GM12891 (cell line): ENCODE results near the gene RASGRP3.
"Not testable (repeated sequence)": the region's sequence is repeated elsewhere in the genome, so short reads cannot be mapped to it uniquely, and the experiment has no call there.

ENCODE experiments used
- DNase-seq: peaks from one replicate; pipeline ENCODE4 v3.0.0; 2011; ENCODE audit warnings: low spot score; ENCODE audit not compliant: insufficient read length
- FAIRE-seq: peaks from 2 replicates; lab custom pipeline; 2011; peaks lifted over from hg19 to GRCh38; lab: Jason Lieb, UNC
- PAX5 ChIP-seq: IDR thresholded peaks from 2 replicates; pipeline ENCODE4 v1.6.1; 2011; ENCODE audit warnings: low read length, moderate library complexity, mild to moderate bottlenecking; ENCODE audit not compliant: insufficient read depth, severe bottlenecking
- POLR2A ChIP-seq: IDR thresholded peaks from 2 replicates; pipeline ENCODE4 v1.6.1; 2011; ENCODE audit warnings: low read depth, low read length, control low read depth
- POLR2AphosphoS5 ChIP-seq: IDR thresholded peaks from 2 replicates; pipeline ENCODE4 v1.6.1; 2011; ENCODE audit warnings: low read depth, low read length, control low read depth
- POU2F2 ChIP-seq: IDR thresholded peaks from 2 replicates; pipeline ENCODE4 v1.6.1; 2011; ENCODE audit warnings: low read depth, mild to moderate bottlenecking, control low read depth, low read length, moderate library complexity
- SPI1 ChIP-seq: IDR thresholded peaks from 2 replicates; pipeline ENCODE4 v1.6.1; 2011; ENCODE audit warnings: low read depth, low read length, control low read depth
- TAF1 ChIP-seq: IDR thresholded peaks from 2 replicates; pipeline ENCODE4 v1.6.1; 2011; ENCODE audit warnings: low read depth, low read length, control low read depth

RASGRP3 gene

GRCh38 chr2:33453905-33454479, 22.5 kb upstream of the RASGRP3 start:
- FAIRE-seq, result no peak
- no peak for DNase-seq

DNA sequence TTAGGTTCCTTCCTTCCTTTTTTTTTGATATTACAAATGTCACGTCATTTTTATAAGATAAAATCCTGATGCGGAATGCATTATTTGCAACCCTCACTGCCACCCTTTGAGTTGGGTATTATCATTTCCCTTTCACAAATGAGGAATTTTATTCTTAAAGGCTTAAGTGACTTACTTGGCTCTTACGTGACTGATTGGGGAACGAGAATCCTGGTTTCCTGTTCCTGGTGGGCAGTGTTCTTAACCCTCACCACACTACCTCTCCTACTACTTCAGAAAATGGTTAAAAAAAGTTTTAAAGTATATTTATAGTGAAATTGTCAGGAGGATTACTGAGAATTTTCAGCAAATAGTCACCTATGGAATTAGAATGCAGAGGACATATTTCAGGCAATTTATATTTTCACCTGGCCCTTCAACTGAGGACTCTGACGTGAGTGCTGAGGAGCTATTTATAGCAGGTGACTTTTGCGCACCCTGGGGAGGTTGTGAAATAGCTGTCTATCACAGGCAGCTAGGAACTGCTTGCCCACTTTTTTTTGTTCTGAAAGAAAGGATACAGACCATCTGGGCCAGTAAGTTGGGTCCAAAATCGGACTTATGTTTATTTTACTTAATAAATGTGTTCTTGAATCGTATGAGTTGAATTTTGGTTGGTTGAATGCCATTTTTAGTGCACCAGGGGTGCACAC, 18.7 kb upstream of the RASGRP3 start:
- DNase-seq, result no peak
- FAIRE-seq, result peak; percentile 38
- TF ChIP-seq POLR2A (no peak), SPI1 (no peak)

More at GRCh38 chr2:33453905-33454479, 22.5 kb upstream of the RASGRP3 start:
- TF ChIP-seq POLR2A (no peak), POLR2AphosphoS5 (no peak), POU2F2 (no peak), SPI1 (no peak), TAF1 (no peak), PAX5 (no peak)

DNA sequence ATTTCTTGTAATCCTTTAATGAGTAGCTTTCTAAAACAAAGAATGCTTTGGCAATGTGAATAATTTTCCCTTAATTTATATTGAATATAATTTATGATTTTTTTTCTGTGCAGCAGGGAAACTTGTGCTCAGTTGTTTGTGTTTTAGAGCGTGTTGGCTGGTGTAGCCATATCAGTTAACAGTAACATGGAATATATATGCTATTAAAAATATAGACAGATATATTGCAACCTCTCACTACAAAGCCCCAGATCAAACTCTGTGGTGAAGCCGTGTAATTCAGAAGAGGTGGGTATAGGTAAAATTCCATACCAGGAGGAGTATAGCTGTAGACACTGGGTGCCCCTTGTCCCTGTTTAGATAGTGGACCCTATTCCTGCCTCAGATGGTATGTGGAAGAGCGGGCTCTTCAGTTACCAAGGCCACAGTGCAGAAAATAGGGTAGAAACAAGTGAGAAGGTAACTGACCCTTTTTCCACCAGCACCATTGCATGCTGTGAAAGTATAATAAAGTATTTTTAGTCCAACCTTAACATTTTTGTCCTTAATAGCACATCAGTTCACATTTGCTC, 18.1 kb upstream of the RASGRP3 start:
- no peak for TF ChIP-seq POU2F2
- no peak for FAIRE-seq
- DNase-seq, result no peak

DNA sequence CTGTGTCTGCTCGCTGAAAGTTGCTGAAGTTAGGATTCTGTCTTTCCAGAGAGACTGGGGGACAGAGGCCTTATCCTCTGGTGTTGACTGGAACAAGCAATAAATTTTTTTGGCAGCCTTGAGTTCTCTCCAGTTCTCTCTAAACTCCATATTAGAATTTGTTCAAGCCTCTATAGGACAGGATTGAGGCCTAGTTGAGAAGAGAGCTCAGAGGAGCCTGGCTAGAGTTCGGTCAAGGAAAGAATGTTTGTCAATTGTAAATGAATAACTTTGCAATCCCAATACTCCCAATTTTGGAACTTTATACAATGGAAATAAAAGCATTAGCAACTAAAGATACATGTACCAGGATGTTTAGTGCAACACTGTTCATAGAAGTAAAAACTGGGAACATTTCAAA, 16.7 kb upstream of the RASGRP3 start:
- no peak for TF ChIP-seq POU2F2
- no peak for TF ChIP-seq PAX5
- TF ChIP-seq SPI1, result no peak
- no peak for TF ChIP-seq POLR2A
- TF ChIP-seq TAF1, result no peak
- TF ChIP-seq POLR2AphosphoS5, result no peak
- DNase-seq, result no peak
- FAIRE-seq, result no peak

GRCh38 chr2:33462512-33462911, 13.9 kb upstream of the RASGRP3 start:
- DNase-seq, FAIRE-seq: not testable (repeated sequence)

GRCh38 chr2:33467413-33467812, 9.0 kb upstream of the RASGRP3 start:
- TF ChIP-seq SPI1, result no peak
- no peak for TF ChIP-seq PAX5
- no peak for TF ChIP-seq POLR2AphosphoS5
- DNase-seq (no peak), FAIRE-seq (no peak)

GRCh38 chr2:33469238-33469637, 7.2 kb upstream of the RASGRP3 start:
- DNase-seq (no peak), FAIRE-seq (no peak)
- TF ChIP-seq POLR2AphosphoS5 (no peak), PAX5 (no peak), POU2F2 (no peak), SPI1 (no peak), TAF1 (no peak), POLR2A (no peak)

DNA sequence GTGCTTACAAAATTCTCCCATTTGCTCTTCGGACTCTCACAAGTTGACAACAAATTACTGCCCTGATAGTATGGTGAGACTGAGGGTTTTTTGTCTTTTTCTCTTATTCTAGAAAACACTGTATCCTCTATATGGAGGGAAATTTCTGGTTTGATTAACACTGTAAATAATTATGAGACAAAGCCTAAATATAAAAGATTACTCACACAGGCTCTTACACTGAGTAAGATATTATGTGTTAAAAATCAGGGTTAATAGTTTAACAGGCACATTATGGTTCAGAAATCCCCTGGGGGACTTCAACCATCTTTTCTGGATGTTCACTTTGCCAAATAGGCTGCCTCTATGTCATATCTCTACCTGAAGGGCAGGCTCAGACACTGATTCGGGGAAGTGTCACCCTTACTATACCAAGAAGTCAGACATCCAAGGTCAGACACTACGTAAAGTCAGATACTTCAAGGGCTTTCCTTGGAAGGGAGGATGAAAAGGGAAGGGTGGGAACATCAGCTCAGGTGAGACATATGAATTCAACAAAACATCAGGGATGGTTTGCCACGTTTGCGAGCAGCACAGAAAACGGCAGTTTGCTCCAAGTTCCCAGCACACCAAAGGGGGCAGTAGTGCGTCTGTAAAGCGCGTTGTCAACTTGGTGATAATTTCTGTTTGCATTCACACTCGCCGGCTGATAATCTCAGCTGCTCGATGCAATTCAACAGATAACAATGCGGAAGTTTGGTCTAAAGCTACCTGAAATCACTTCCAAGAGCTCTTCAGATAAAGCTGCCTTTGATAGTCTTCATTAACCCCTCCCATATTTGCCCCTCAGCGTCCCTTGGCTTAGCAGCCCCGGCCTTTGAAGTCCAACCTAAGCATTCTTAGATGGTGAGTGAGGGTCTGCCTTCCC, 972 bp upstream of the RASGRP3 start:
- TF ChIP-seq POU2F2, result peak; percentile 70; the same call in 1 of the 2 replicates
- 0 out of 2 replicates have a peak, but pooled peaks have one; percentile 33 for TF ChIP-seq POLR2A
- TF ChIP-seq POLR2AphosphoS5, result peak; percentile 46; the same call in 1 of the 2 replicates
- TF ChIP-seq TAF1, result peak; percentile 45; the same call in 1 of the 2 replicates
- no peak for TF ChIP-seq PAX5
- DNase-seq, result no peak

DNA sequence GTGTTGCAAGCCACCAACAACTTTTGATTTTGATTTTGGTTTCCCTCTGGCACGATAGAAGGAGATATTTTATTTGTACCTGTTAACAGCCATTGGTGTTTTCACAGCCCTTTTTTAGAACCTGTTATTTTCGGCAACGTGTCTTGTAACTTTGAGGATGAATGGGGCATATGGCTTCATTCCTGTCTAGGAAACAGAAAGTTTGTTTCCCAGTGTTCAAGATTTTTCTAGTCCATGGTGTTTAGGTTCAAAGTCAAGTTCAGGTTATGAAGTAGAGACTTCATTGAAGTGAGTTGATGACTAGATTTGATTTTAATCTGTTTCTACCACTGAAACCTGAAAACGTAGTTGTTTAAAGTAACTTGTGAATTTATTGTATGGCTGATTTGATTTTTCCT, 343 bp downstream of the RASGRP3 start:
- no peak for DNase-seq
- FAIRE-seq, result peak; percentile 56
- TF ChIP-seq SPI1 (no peak), POU2F2 (no peak), TAF1 (no peak), POLR2AphosphoS5 (no peak), POLR2A (no peak), PAX5 (no peak)

More for the DNA sequence above, 972 bp upstream of the RASGRP3 start:
- FAIRE-seq, result peak; percentile 97

DNA sequence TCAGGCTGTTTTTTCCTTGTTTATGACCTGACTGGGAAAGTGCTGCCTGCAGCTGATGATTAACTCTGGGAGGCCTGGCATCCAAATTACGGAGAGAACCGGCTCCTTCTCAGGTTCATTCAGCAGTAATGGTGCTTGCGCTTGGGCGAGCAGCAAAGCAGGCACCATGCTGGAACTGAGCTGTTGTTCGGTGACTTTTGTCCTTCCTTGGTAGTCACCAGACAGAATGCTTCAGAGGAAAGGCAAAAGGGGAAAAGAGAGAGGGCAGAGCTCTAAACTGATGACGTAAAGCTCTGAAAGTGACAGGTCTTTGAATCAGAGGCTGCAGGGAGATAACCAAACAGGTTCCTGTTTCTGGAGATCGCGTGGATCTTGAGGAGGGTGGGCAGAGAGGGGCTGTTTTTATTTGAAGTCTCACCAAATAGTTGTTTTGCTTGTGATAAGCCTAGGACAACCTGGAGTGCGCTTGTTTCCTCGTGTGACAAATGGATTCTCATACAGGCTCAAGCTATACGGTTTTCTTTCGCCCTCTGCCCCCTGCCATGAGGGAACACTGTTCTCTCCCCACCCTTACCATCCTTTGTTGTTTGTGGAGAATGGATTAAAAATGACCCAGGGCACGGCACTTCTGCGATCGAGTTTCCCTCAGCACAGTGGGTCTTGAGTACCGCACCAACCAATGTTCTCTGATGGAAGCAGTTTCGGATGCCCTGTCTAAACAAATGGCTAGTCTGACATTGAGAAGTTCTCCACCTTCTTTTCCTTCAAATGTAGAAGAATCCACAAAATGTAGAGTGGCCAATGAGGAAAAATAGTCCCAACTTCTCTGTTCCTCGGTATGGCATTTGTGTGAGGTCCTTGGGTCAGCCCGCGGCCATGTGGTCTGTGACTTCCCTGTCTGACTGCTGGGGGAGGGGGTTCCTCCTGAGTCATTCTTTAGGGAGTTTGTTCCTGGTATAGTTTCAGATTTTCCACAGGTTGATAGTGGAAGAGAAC, 1.3 kb downstream of the RASGRP3 start:
- peak; percentile 84 for FAIRE-seq

More for the DNA sequence above, 1.3 kb downstream of the RASGRP3 start:
- no peak for DNase-seq
- TF ChIP-seq POLR2A (peak; percentile 96), TAF1 (peak; percentile 89), POLR2AphosphoS5 (peak; percentile 97), SPI1 (peak; percentile 39), PAX5 (no peak), POU2F2 (peak; percentile 78)
